Adrenal gland (tissue), 12 donors: ENCODE data around the gene ARHGAP31. TPM values are rescaled to one million over a fixed set of nuclear protein-coding genes. Genes with fewer than 3 reads are reported as not detected.

ENCODE experiments used
- DNase-seq, 7 donors: peaks; one replicate each; pipeline ENCODE4 v3.0.0-alpha.2; 2019 to 2020
- H3K27ac ChIP-seq, 5 donors: fragments of 200-600 bp; sonication (generic) in 4 of 5; 1 replicate in 3 of 5; 2 replicates in 2 of 5; pipeline versions ENCODE4 v1.5.1 to v1.8.0; 2016 to 2020; ENCODE audit warnings: mild to moderate bottlenecking in 1 of 5
- H3K27me3 ChIP-seq: fragments of 200-600 bp; 2 replicates; pipeline ENCODE4 v1.8.0; 2021
- H3K36me3 ChIP-seq, 2 donors: fragments of 200-600 bp; replicated peaks in 1 of 2; 1 replicate in 1 of 2; 2 replicates in 1 of 2; pipeline versions ENCODE4 v1.5.1 to v1.8.0; 2018 to 2022
- H3K4me1 ChIP-seq, 2 donors: fragments of 200-600 bp; replicated peaks in 1 of 2; 1 replicate in 1 of 2; 2 replicates in 1 of 2; pipeline versions ENCODE4 v1.5.1 to v1.8.0; 2018 to 2021
- H3K4me3 ChIP-seq, 4 donors: fragments of 200-600 bp; sonication (generic) in 3 of 4; one replicate each; pipeline ENCODE4 v1.5.1; 2016 to 2018
- H3K9me3 ChIP-seq, 3 donors: fragments of 200-600 bp; sonication (generic) in 1 of 3; replicated peaks in 1 of 3; 1 replicate in 2 of 3; 2 replicates in 1 of 3; pipeline versions ENCODE4 v1.5.1 to v1.8.0; 2016 to 2021
- CTCF ChIP-seq, 6 experiments: fragments of 450-650 bp in 4 of 6; fragments of 200-600 bp in 2 of 6; sonication (generic) in 1 of 6; IDR thresholded peaks; 1 replicate in 5 of 6; 2 replicates in 1 of 6; pipeline versions ENCODE4 v1.5.1 to v1.8.0; 2016 to 2021; ENCODE audit warnings: antibody characterized with exemption in 6 of 6, mild to moderate bottlenecking in 2 of 6, moderate library complexity in 1 of 6
- POLR2A ChIP-seq, 2 donors: fragments of 450-650 bp; IDR thresholded peaks; one replicate each; pipeline ENCODE4 v1.6.1; 2017; ENCODE audit warnings: antibody characterized with exemption in 2 of 2, mild to moderate bottlenecking in 2 of 2, moderate library complexity in 1 of 2
- WGBS, 4 donors: extraction: QIAGEN DNeasy Blood & Tissue Kit in 2 of 4; methylation state at CpG; one replicate each; pipeline versions ENCODE4 v1.1.5 to v1.1.7; 2013 to 2017; 5-methylcytosine and 5-hydroxymethylcytosine counted together
- intact Hi-C, 2 donors: fragments of 100-400 bp; cut with DNase I; formaldehyde crosslinking; loops; one replicate each; pipeline versions ENCODE4 v1.14.1 to v1.15.0; 2022 to 2023
- polyA plus RNA-seq, 3 donors: library from polyadenylated mRNA; stranded (reverse); fragments of 200-250 nt in 2 of 3; fragments of 350-450 nt in 1 of 3; fragmentation: Illumina TruSeq in 1 of 3; extraction: RNeasy Lipid Tissue Mini Kit (QIAGEN cat#74804) in 1 of 3; gene quantifications; one replicate each; pipeline ENCODE4 v1.2.3, GENCODE V29; 2013 to 2014
- total RNA-seq, 9 donors: library from RNA; depleted of rRNA in 4 of 9; stranded (reverse); fragments of >200 nt in 4 of 9; fragments of 120-200 nt in 1 of 9; fragmentation: NEBNext Ultra II Directional in 1 of 9; extraction: Animal tissue kit (Norgen Biotek cat#: 25700) in 1 of 9; gene quantifications; one replicate each; pipeline versions ENCODE4 v1.1.0 to v1.2.4, GENCODE V29; 2013 to 2023
- donor health status: healthy with polysubstance abuse.
- donor health status: Bipolar disorder and iron deficiency.
- donor health status: DM: yes; HTN: yes; CAD: no.
- donor health status: DM: no; HTN: no; CAD: no.
- donor health status: DM: no; HTN: no; CAD: no.
- donor health status: DM: yes; HTN: yes; CAD: no.

The ARHGAP31 gene
- total and polyA plus RNA-seq, 12 donors = 2.9 to 21.8 (median 9.4) TPM

- Histone ChIP-seq H3K27me3 (no peaks in the 10 kb centered on the region), H3K27ac (peak overlapping the region; percentile 69 to 97 (median 84)), H3K36me3 (no peaks in the 10 kb centered on the region), H3K4me3 (peak overlapping the region in 3 of 4 donors; percentile 33 to 81 (median 35)), H3K4me1 (peaks cover 0 to 17% of the 10 kb centered on the region in 2 donors), H3K9me3 (no peaks in the 10 kb centered on the region)
- 1 to 8% (median 2%) methylated on average over 6 to 26 of the region's 26 CpGs for WGBS, 4 donors
- intact Hi-C loops = no loop called here
- TF ChIP-seq POLR2A (IDR thresholded peaks at IDR 0.05) = no peak
- no peak for TF ChIP-seq CTCF (IDR thresholded peaks at IDR 0.05)
- DNase-seq = peak in 3 of 7 donors; percentile 21 to 40 (median 26)
Observed at GRCh38 chr3:119322021-119322834, 28.0 kb downstream of the ARHGAP31 start.

- intact Hi-C loops = no loop called here
- no peaks in the 10 kb centered on the region for H3K9me3 ChIP-seq
- H3K27ac ChIP-seq = peak overlapping the region; percentile 69 to 97 (median 84)
- peak overlapping the region; percentile 32 to 81 (median 34) for H3K4me3 ChIP-seq
- H3K27me3 ChIP-seq = no peaks in the 10 kb centered on the region
- WGBS, 4 donors = 2 to 7% (median 3%) methylated on average over 16 to 71 of the region's 71 CpGs
- TF ChIP-seq POLR2A (IDR thresholded peaks at IDR 0.05) (peak; percentile 51 to 68), CTCF (IDR thresholded peaks at IDR 0.05) (no peak)
- peaks cover 0 to 17% of the 10 kb centered on the region in 2 donors for H3K4me1 ChIP-seq
- no peaks in the 10 kb centered on the region for H3K36me3 ChIP-seq
- DNase-seq = peak; percentile 81 to 90 (median 89)
Observed at GRCh38 chr3:119322835-119323722, 28.9 kb downstream of the ARHGAP31 start.

- H3K36me3 ChIP-seq = no peaks in the 10 kb centered on the region
- DNase-seq = no peak
- peak overlapping the region in 1 of 4 donors; percentile 81 for H3K4me3 ChIP-seq
- H3K9me3 ChIP-seq = no peaks in the 10 kb centered on the region
- peak overlapping the region in 4 of 5 donors; percentile 74 to 97 (median 86) for H3K27ac ChIP-seq
- TF ChIP-seq POLR2A (IDR thresholded peaks at IDR 0.05) = no peak
- TF ChIP-seq CTCF (IDR thresholded peaks at IDR 0.05) = no peak
- WGBS, 4 donors = 60 to 76% (median 69%) methylated on average over 8 of the region's 8 CpGs
- H3K4me1 ChIP-seq = peaks cover 0 to 17% of the 10 kb centered on the region in 2 donors
- intact Hi-C loops = no loop called here
- no peaks in the 10 kb centered on the region for H3K27me3 ChIP-seq
Observed at GRCh38 chr3:119323723-119324085, 29.5 kb downstream of the ARHGAP31 start.

GRCh38 chr3:119324899-119325298, 30.7 kb downstream of the ARHGAP31 start:
- Histone ChIP-seq H3K27ac (no peak overlapping the region), H3K4me3 (no peak overlapping the region), H3K4me1 (peaks cover 0 to 17% of the 10 kb centered on the region in 2 donors), H3K36me3 (no peaks in the 10 kb centered on the region), H3K27me3 (no peaks in the 10 kb centered on the region), H3K9me3 (no peaks in the 10 kb centered on the region)
- TF ChIP-seq POLR2A (IDR thresholded peaks at IDR 0.05) = no peak
- no peak for TF ChIP-seq CTCF (IDR thresholded peaks at IDR 0.05)
- DNase-seq = no peak
- intact Hi-C loops = no loop called here
- 82 to 93% (median 88%) methylated on average over 2 of the region's 2 CpGs for WGBS, 4 donors
